Measurements from ENCODE around the gene DAB1.

DAB1 gene

GRCh38 chr1:56952501-56952900 lies 471.4 kb downstream of the DAB1 start:
- H3K9me3 Mint-ChIP-seq (ENCODE audit: low read depth), result no peaks in the 10 kb centered on the region
- peaks cover under 1% of the 10 kb centered on the region for H3K27me3 Mint-ChIP-seq
- H3K4me1 Mint-ChIP-seq (ENCODE audit: low read depth), result no peaks in the 10 kb centered on the region

GRCh38 chr1:56948403-56949023 lies 475.3 kb downstream of the DAB1 start:
- no peaks in the 10 kb centered on the region for H3K4me1 Mint-ChIP-seq (ENCODE audit: low read depth)
- H3K27ac Mint-ChIP-seq, result no peak overlapping the region

More at GRCh38 chr1:56952501-56952900, 471.4 kb downstream of the DAB1 start:
- Mint-ChIP-seq H3K36me3 (no peaks in the 10 kb centered on the region), H3K27ac (no peak overlapping the region), H3K4me3 (no peak overlapping the region)

More at GRCh38 chr1:56948403-56949023, 475.3 kb downstream of the DAB1 start:
- no peaks in the 10 kb centered on the region for H3K27me3 Mint-ChIP-seq
- H3K4me3 Mint-ChIP-seq, result no peak overlapping the region
- H3K9me3 Mint-ChIP-seq (ENCODE audit: low read depth), result no peaks in the 10 kb centered on the region
- H3K36me3 Mint-ChIP-seq, result no peaks in the 10 kb centered on the region

All from activated naive CD8-positive, alpha-beta T cell (primary cell).